HG03439 (cell line): ENCODE measurements around the gene AGTR1.

Source experiments
- ATAC-seq: cut with Tn5 transposase; IDR thresholded peaks from one replicate; pipeline ENCODE4 v1.9.1; 2021; ENCODE audit warnings: mild to moderate bottlenecking, moderate library complexity; ENCODE audit not compliant: unreplicated experiment

The AGTR1 gene

DNA sequence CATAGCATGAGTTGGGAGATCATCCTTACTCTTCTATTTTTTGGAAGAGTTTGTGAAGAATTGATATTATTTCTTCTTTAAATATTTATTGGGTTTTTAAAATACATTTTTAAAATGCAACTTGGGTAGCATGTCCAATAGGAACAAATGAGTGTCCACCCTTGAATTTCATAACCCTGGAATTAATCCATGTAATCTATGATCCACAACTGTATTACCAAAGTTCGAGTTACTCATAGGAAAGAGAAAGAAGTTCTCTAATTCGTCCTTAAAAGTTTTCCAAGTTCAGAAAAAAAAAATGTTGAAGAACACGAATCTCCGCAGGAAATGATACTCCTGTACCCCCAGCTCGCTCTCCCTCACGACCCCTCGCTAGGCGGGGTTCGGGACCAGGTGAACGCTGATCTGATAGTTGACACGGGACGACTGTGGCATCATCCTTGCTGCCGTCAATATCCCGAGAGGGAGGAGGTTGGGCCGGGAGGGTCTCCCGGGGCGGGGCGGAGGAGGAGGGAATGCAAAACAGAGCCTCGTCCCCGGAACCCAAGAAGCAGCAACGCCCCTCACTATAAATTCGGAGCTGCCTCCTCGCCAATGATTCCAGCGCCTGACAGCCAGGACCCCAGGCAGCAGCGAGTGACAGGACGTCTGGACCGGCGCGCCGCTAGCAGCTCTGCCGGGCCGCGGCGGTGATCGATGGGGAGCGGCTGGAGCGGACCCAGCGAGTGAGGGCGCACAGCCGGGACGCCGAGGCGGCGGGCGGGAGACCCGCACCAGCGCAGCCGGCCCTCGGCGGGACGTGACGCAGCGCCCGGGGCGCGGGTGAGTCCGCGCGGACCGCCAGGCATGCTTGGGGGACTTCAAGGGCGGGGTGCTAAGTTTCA, at the start of gene AGTR1:
TSS of gene AGTR1 (plus strand) at position 598 of the 884 bp plus-strand sequence. CDS start 43,133 bp downstream, outside the sequence.
- no peak for ATAC-seq

- ATAC-seq, result no peak
These were observed 48.9 kb upstream of the AGTR1 start for GRCh38 chr3:148648685-148649352.

GRCh38 chr3:148651549-148651948, 46.2 kb upstream of the AGTR1 start:
- no peak for ATAC-seq

DNA sequence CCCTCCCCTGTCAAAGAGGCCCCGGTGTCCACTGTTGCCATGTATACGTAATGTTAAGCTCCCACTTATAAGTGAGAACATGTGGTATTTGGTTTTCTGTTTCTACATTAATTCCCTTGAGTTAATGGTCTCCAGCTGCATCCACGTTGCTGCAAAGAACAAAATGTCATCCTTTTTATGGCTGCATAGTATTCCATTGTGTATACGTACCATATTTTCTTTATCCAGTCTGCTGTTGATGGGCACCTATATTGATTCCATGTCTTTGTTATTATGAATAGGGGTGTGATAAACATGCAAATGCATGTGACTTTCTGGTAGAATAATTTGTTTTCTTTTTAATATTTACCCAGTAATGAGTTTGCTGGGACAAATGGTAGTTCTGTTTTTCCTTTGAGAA, 43.3 kb upstream of the AGTR1 start:
- ATAC-seq, result no peak

GRCh38 chr3:148657470-148657869, 40.2 kb upstream of the AGTR1 start:
- ATAC-seq, result no peak

GRCh38 chr3:148659512-148659911, 38.2 kb upstream of the AGTR1 start:
- no peak for ATAC-seq

GRCh38 chr3:148680289-148680688, 17.4 kb upstream of the AGTR1 start:
- ATAC-seq, result no peak

- no peak for ATAC-seq
These were observed 16.6 kb upstream of the AGTR1 start for GRCh38 chr3:148681080-148681479.

DNA sequence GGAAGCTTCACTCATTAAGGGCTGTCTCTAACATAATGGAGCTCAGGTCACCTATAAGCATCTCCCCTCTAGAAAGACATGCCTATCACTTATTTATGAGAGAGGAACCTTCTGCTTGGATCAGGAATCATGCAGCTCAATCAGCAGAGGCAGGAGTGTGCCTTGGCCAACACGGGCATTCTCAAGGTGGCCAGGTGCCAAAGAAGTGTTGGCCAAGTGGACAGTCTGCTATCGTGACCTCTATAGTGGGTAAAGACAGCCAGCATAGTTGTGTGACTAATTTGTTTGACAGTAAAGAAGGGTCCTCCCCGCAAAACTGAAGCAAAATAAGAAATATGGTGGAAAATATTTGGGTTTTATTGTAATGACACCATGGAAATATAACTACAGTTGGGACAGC, 14.7 kb upstream of the AGTR1 start:
- ATAC-seq, result no peak

DNA sequence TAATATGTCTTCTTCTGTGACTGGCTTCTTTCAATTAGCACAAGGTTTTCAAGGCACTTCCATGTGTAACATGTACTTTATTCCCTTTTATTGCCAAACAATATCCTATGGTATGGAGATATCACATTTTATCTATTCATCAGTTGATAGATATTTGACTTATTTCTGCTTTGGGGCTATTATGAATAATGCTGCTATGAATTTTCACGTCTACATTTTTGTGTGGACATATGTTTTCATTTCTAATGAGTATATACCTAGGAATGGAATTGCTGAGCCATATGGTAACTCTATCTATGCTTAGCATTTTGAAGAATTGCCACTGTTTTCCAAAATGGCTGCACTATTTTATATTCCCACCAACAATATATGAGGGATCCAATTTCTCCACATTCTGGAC, 3.6 kb upstream of the AGTR1 start:
- no peak for ATAC-seq

GRCh38 chr3:148698190-148698810, 597 bp downstream of the AGTR1 start:
- ATAC-seq, result no peak

- no peak for ATAC-seq
These were observed 7.6 kb downstream of the AGTR1 start for GRCh38 chr3:148705314-148705713.

- no peak for ATAC-seq
These were observed 10.1 kb downstream of the AGTR1 start for GRCh38 chr3:148707601-148708380.

GRCh38 chr3:148708409-148708808, 10.7 kb downstream of the AGTR1 start:
- no peak for ATAC-seq

- ATAC-seq, result no peak
These were observed 12.0 kb downstream of the AGTR1 start for GRCh38 chr3:148709560-148710253.

DNA sequence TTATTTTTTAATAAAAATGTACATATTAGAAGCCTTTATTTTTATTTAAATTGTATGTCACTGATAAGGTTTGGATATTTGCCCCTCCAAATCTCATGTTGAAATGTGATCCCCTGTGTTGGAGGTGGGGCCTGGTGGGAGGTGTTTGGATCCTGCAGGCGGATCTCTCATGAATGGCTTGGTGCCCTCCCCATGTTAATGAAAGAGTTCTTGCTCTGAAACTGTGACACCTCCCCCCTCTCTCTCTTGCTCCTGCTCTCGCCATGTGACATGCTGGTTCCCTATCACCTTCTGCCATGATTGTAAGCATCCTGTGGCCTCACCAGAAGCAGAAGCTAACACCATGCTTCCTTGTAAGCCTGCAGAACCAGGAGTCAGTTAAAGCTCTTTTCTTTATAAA, 13.0 kb downstream of the AGTR1 start:
- no peak for ATAC-seq

- no peak for ATAC-seq
These were observed 14.4 kb downstream of the AGTR1 start for GRCh38 chr3:148711981-148712666.

GRCh38 chr3:148714521-148714920, 16.8 kb downstream of the AGTR1 start:
- ATAC-seq, result no peak

DNA sequence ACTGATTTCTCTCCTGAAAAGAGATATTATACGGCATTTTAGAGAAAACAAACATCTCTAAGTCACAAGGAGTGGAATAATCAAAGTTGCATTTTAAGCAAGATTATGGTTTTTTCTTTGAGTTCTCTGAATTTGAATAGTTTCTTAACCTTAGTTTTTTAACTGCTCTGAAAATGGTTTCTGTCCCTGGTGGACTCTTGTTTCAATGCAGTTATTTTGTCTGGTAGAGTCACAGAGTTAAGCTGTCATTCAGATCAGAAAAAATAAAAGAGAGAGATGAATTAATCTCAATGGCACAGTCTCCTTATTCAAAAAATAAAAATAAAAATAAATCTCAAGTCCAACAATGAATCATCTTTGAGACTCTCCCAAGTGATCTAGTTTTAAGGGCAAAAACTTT, 19.0 kb downstream of the AGTR1 start:
- no peak for ATAC-seq
